Fibroblast of skin of abdomen (primary cell): ENCODE measurements around the gene PMIS2.
A peak's percentile ranks its signal among the peaks of the same experiment; 100 is the strongest.

Experiments used
- DNase-seq: peaks from one replicate; pipeline ENCODE4 v3.0.0-alpha.2; 2013

The PMIS2 gene

GRCh38 chr19:35556846-35557538, 29.0 kb upstream of the PMIS2 start:
- no peak for DNase-seq

- peak; percentile 43 for DNase-seq
These were observed 28.2 kb upstream of the PMIS2 start for GRCh38 chr19:35557539-35558399.

GRCh38 chr19:35558400-35559280, 27.3 kb upstream of the PMIS2 start:
- DNase-seq = no peak

GRCh38 chr19:35559281-35559659, 26.7 kb upstream of the PMIS2 start:
- DNase-seq = no peak

GRCh38 chr19:35559781-35560180, 26.2 kb upstream of the PMIS2 start:
- no peak for DNase-seq

GRCh38 chr19:35560271-35560670, 25.7 kb upstream of the PMIS2 start:
- no peak for DNase-seq

GRCh38 chr19:35560677-35561076, 25.3 kb upstream of the PMIS2 start:
- DNase-seq = no peak

GRCh38 chr19:35561436-35561835, 24.5 kb upstream of the PMIS2 start:
- no peak for DNase-seq

- DNase-seq = no peak
These were observed 23.6 kb upstream of the PMIS2 start for GRCh38 chr19:35562336-35562735.

- DNase-seq = no peak
These were observed 23.2 kb upstream of the PMIS2 start for GRCh38 chr19:35562776-35563175.

GRCh38 chr19:35563207-35563829, 22.7 kb upstream of the PMIS2 start, which contains the start of gene ATP4A:
TSS of gene ATP4A (minus strand) at chr19:35563658. CDS start at chr19:35563629, 29 bp downstream.
- DNase-seq = no peak

- no peak for DNase-seq
These were observed 20.7 kb upstream of the PMIS2 start for GRCh38 chr19:35565016-35565856.

- DNase-seq = no peak
These were observed 19.2 kb upstream of the PMIS2 start for GRCh38 chr19:35566738-35567137.

GRCh38 chr19:35569281-35569781, 16.6 kb upstream of the PMIS2 start:
- DNase-seq = no peak

- no peak for DNase-seq
These were observed 14.5 kb upstream of the PMIS2 start for GRCh38 chr19:35571406-35571965.

GRCh38 chr19:35577918-35578317, 8.1 kb upstream of the PMIS2 start:
- DNase-seq = no peak

- no peak for DNase-seq
These were observed 7.3 kb upstream of the PMIS2 start for GRCh38 chr19:35578707-35579106.

- no peak for DNase-seq
These were observed 3.2 kb upstream of the PMIS2 start for GRCh38 chr19:35582760-35583159.

GRCh38 chr19:35587321-35587720, 1.3 kb downstream of the PMIS2 start:
- DNase-seq = no peak

- DNase-seq = no peak
These were observed 4.9 kb downstream of the PMIS2 start for GRCh38 chr19:35590875-35591274.

GRCh38 chr19:35592226-35592625, 6.3 kb downstream of the PMIS2 start:
- DNase-seq = no peak
